Activated T-helper 17 cell treated with anti-CD3 and anti-CD28 coated beads, Interleukin-2, amount 50 U/mL, for 72 hours (primary cell): ENCODE measurements around the gene PYGO1. TPM values are rescaled to one million over a fixed set of nuclear protein-coding genes. Genes with fewer than 3 reads are reported as not detected.

Source experiments
- ATAC-seq: fragments of 150-1000 bp; cut with Tn5 transposase; replicated peaks from 2 replicates; pipeline ENCODE4 v1.10.0; 2021; ENCODE audit warnings: mild to moderate bottlenecking, moderate library complexity
- H3K27ac Mint-ChIP-seq: one replicate; pipeline ENCODE4 v1.8.0; 2022; ENCODE audit warnings: mixed read lengths
- H3K27me3 Mint-ChIP-seq: one replicate; pipeline ENCODE4 v1.8.0; 2022; ENCODE audit warnings: mixed read lengths
- H3K36me3 Mint-ChIP-seq: one replicate; pipeline ENCODE4 v1.8.0; 2022; ENCODE audit warnings: low read depth, mild to moderate bottlenecking, mixed read lengths
- H3K4me1 Mint-ChIP-seq: one replicate; pipeline ENCODE4 v1.8.0; 2022; ENCODE audit warnings: mixed read lengths
- H3K4me3 Mint-ChIP-seq: one replicate; pipeline ENCODE4 v1.8.0; 2022; ENCODE audit warnings: mild to moderate bottlenecking, mixed read lengths
- H3K9me3 Mint-ChIP-seq: one replicate; pipeline ENCODE4 v1.8.0; 2022; ENCODE audit warnings: mixed read lengths
- total RNA-seq, 2 donors: library from RNA; stranded (reverse); gene quantifications; one replicate each; pipeline ENCODE4 v1.2.3, GENCODE V29; 2022

Gene PYGO1
- total RNA-seq, 2 donors from 2014 or later: not detected

- H3K27me3 Mint-ChIP-seq: peaks cover 20% of the 10 kb centered on the region
- no peak overlapping the region for H3K27ac Mint-ChIP-seq
- no peak overlapping the region for H3K4me3 Mint-ChIP-seq
- ATAC-seq: no peak
- H3K4me1 Mint-ChIP-seq: no peaks in the 10 kb centered on the region
- peaks cover 4% of the 10 kb centered on the region for H3K36me3 Mint-ChIP-seq
- no peaks in the 10 kb centered on the region for H3K9me3 Mint-ChIP-seq
Measured at GRCh38 chr15:55590788-55591187, 2.6 kb upstream of the PYGO1 start.

DNA sequence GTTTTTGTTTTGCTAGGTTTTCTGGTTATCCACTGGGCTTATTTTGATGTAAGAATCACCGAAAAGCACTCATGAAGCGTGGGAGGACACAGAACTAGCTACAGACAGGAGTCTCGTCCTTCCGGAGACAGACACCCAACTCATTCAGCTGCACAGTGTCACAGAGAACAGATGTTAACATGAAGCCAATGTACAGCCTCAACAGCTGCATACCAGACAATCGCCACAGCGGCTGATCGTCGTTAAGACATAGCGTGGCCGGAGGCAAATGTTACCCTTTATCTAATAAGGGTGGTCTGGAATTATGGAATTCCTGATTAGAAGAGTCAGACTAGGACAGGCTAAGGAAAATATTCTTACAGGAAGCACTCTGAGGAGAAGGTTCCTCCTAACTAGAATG, 1.1 kb upstream of the PYGO1 start:
- Mint-ChIP-seq H3K27me3 (peaks cover 18% of the 10 kb centered on the region), H3K27ac (no peak overlapping the region)

GRCh38 chr15:55588815-55589115, 620 bp upstream of the PYGO1 start:
- H3K4me1 Mint-ChIP-seq: no peaks in the 10 kb centered on the region
- no peaks in the 10 kb centered on the region for H3K9me3 Mint-ChIP-seq
- H3K27me3 Mint-ChIP-seq: peaks cover 21% of the 10 kb centered on the region
- no peak for ATAC-seq
- no peak overlapping the region for H3K27ac Mint-ChIP-seq
- H3K4me3 Mint-ChIP-seq: peak overlapping the region; percentile 61
- peaks cover 4% of the 10 kb centered on the region for H3K36me3 Mint-ChIP-seq

More for the DNA sequence above, 1.1 kb upstream of the PYGO1 start:
- H3K4me1 Mint-ChIP-seq: no peaks in the 10 kb centered on the region
- H3K9me3 Mint-ChIP-seq: no peaks in the 10 kb centered on the region
- peaks cover 4% of the 10 kb centered on the region for H3K36me3 Mint-ChIP-seq
- ATAC-seq: no peak
- H3K4me3 Mint-ChIP-seq: peak overlapping the region; percentile 61

DNA sequence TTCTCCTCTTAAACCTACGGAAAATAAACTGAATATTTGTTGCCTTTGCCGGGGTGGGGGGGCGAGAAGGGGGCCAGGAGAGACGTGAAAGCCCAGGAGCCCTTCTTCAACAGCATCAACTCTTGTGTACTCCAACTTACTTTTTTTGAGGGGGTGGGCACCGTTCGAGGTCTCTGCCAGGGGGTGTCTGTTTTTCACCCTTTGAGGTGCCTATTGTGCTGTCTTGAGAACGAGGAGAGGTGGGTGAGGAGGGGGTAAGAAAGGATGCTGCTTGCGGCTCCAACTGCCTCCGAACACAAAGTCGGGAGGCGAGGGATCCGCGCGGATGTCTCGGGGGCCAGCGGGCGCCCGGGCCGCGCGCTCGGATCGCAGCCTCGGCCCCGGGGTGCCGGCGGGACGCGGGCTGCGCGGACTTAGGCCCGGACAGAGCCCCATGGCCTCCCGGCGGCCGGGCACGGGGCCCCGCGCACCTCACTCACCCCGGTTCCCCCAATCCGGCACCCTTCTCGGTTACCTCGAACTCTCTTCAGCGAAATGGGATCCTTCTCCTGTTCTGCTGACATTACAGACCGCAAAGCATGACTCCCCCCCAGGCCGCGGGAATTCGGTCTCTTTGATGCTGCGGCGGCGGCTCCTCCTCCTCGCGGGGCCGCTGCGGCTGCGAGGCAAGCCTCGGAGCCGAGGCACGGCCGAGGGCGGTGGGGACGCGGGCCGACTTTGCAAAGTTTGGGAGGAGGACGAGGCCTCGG, 650 bp downstream of the PYGO1 start:
- H3K27me3 Mint-ChIP-seq: peaks cover 34% of the 10 kb centered on the region
- H3K9me3 Mint-ChIP-seq: no peaks in the 10 kb centered on the region
- H3K4me1 Mint-ChIP-seq: no peaks in the 10 kb centered on the region
- no peak overlapping the region for H3K4me3 Mint-ChIP-seq
- peak; percentile 18 for ATAC-seq
- peaks cover 4% of the 10 kb centered on the region for H3K36me3 Mint-ChIP-seq
- H3K27ac Mint-ChIP-seq: no peak overlapping the region

DNA sequence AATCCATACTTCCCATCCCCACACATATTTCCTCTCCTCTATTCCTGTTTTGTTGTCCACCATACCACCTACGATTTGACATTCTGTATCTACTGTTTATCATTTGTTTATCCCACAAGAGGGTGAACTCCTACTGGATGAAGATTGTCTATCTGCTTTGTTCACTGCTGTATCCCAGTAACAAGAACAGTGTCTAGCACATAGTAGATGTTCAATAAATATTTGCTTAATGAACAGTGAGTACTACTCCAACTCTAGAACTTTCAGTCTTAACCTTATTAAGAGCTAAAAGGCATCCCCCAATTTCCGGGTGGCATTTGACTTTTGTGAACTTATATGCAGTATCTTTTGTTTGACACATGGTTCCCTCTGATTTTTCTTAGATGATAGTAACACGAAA, 1.3 kb downstream of the PYGO1 start:
- H3K27ac Mint-ChIP-seq: no peak overlapping the region
- peaks cover 4% of the 10 kb centered on the region for H3K36me3 Mint-ChIP-seq
- no peak overlapping the region for H3K4me3 Mint-ChIP-seq
- no peak for ATAC-seq
- no peaks in the 10 kb centered on the region for H3K4me1 Mint-ChIP-seq
- H3K9me3 Mint-ChIP-seq: no peaks in the 10 kb centered on the region
- peaks cover 36% of the 10 kb centered on the region for H3K27me3 Mint-ChIP-seq

- H3K4me1 Mint-ChIP-seq: no peaks in the 10 kb centered on the region
- H3K9me3 Mint-ChIP-seq: no peaks in the 10 kb centered on the region
- ATAC-seq: no peak
- H3K27ac Mint-ChIP-seq: no peak overlapping the region
- H3K4me3 Mint-ChIP-seq: no peak overlapping the region
- peaks cover 20% of the 10 kb centered on the region for H3K27me3 Mint-ChIP-seq
- no peaks in the 10 kb centered on the region for H3K36me3 Mint-ChIP-seq
Measured at GRCh38 chr15:55576943-55577342, 11.2 kb downstream of the PYGO1 start.

DNA sequence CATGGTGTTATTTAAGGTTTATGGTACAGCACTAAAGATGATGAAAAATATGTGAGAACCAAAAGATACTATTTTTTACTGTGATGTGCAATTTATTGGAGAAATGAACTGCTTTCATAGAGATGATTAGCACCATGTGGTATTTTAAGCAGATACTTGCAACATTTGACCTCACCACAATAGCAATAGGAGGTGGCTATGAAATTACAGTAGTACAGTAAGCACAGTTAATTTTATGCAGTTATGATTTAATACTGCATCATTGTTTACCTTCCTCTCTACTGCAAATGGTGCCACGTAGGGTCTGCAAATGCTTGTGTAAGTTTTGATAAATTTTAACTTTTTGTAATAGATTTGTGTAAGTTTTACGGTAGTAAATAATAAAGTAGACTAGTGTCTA, 14.0 kb downstream of the PYGO1 start:
- H3K4me1 Mint-ChIP-seq: no peaks in the 10 kb centered on the region
- H3K36me3 Mint-ChIP-seq: no peaks in the 10 kb centered on the region
- H3K27ac Mint-ChIP-seq: no peak overlapping the region
- H3K27me3 Mint-ChIP-seq: peaks cover 18% of the 10 kb centered on the region
- H3K9me3 Mint-ChIP-seq: peaks cover 4% of the 10 kb centered on the region
- ATAC-seq: no peak
- H3K4me3 Mint-ChIP-seq: no peak overlapping the region

DNA sequence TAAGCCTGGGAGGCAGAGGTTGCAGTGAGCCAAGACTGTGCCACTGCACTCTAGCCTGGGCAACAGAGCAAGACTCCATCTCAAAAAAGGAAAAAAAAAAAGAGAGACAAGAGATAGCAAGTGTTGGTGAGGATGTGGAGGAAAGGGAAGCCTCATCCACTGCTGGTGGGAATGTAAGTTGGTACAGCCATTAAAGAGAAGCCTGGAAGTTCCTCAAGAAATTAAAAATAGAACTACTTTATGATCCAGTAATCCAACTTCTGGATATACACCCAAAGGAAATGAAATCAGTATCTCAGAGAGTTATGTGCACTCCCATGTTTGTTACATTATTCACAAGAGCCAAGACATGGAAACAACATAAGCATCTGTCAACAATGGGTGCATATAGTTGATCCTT, 14.9 kb downstream of the PYGO1 start:
- Mint-ChIP-seq H3K4me3 (no peak overlapping the region), H3K9me3 (peaks cover 4% of the 10 kb centered on the region), H3K27ac (no peak overlapping the region), H3K4me1 (no peaks in the 10 kb centered on the region), H3K27me3 (peaks cover 18% of the 10 kb centered on the region), H3K36me3 (no peaks in the 10 kb centered on the region)
- no peak for ATAC-seq

GRCh38 chr15:55564347-55565145, 23.6 kb downstream of the PYGO1 start:
- Mint-ChIP-seq H3K27me3 (peaks cover 8% of the 10 kb centered on the region), H3K27ac (no peak overlapping the region), H3K4me3 (no peak overlapping the region), H3K4me1 (no peaks in the 10 kb centered on the region), H3K9me3 (no peaks in the 10 kb centered on the region), H3K36me3 (no peaks in the 10 kb centered on the region)
- ATAC-seq: no peak

GRCh38 chr15:55562601-55563000, 25.5 kb downstream of the PYGO1 start:
- Mint-ChIP-seq H3K36me3 (no peaks in the 10 kb centered on the region), H3K9me3 (no peaks in the 10 kb centered on the region), H3K4me1 (no peaks in the 10 kb centered on the region), H3K27ac (no peak overlapping the region), H3K27me3 (peaks cover 8% of the 10 kb centered on the region), H3K4me3 (no peak overlapping the region)
- no peak for ATAC-seq

GRCh38 chr15:55555089-55555488, 33.1 kb downstream of the PYGO1 start:
- no peak for ATAC-seq
- H3K27ac Mint-ChIP-seq: no peak overlapping the region
- no peaks in the 10 kb centered on the region for H3K36me3 Mint-ChIP-seq
- H3K9me3 Mint-ChIP-seq: peaks cover 16% of the 10 kb centered on the region
- no peaks in the 10 kb centered on the region for H3K4me1 Mint-ChIP-seq
- no peak overlapping the region for H3K4me3 Mint-ChIP-seq
- H3K27me3 Mint-ChIP-seq: peaks cover 22% of the 10 kb centered on the region

DNA sequence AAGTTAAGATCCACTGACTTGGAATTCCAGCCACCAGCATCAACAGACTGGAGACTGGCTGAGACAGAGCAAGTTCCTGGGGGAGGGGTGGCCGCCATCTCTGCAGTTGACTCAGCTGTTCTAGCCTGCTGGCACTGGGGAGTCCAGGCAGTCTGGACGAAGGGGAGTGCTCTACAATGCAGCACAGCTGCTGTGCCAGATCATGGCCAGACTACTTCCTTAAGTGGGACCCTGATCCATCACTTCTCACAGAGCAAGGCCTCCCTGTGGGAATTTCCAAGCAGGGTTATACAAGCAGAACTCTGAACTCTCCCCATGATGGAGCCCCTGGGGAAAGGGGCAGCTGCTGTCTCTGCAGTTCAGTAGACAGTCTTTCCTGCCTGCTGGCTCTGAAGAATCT, 35.2 kb downstream of the PYGO1 start:
- Mint-ChIP-seq H3K9me3 (peaks cover 16% of the 10 kb centered on the region), H3K36me3 (no peaks in the 10 kb centered on the region), H3K27ac (no peak overlapping the region), H3K4me1 (no peaks in the 10 kb centered on the region), H3K4me3 (no peak overlapping the region), H3K27me3 (peaks cover 23% of the 10 kb centered on the region)
- ATAC-seq: no peak

DNA sequence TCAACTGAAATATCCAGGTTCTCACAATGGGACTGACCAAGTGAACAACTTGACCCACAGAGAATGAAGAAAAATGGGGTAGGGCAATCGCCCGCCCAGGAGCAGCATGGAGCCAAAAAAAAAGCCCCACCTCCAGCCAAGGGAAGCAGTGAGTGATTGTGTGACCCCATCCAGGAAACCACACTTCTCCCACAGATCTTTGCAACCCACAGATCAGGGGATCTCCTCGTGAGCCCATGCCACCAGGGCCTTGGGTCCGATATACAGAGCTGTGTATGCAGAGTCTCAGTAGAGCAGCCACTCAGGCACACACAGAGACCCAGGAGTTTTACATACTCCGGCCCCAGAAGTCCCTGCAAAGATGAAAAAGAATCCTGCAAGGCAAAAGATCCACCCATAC, 35.7 kb downstream of the PYGO1 start:
- Mint-ChIP-seq H3K36me3 (no peaks in the 10 kb centered on the region), H3K27ac (no peak overlapping the region), H3K9me3 (peaks cover 16% of the 10 kb centered on the region), H3K27me3 (peaks cover 23% of the 10 kb centered on the region), H3K4me3 (no peak overlapping the region), H3K4me1 (no peaks in the 10 kb centered on the region)
- no peak for ATAC-seq

- H3K27ac Mint-ChIP-seq: no peak overlapping the region
- peaks cover 12% of the 10 kb centered on the region for H3K27me3 Mint-ChIP-seq
- peaks cover under 1% of the 10 kb centered on the region for H3K9me3 Mint-ChIP-seq
- ATAC-seq: no peak
- H3K36me3 Mint-ChIP-seq: no peaks in the 10 kb centered on the region
- H3K4me3 Mint-ChIP-seq: no peak overlapping the region
- no peaks in the 10 kb centered on the region for H3K4me1 Mint-ChIP-seq
Measured at GRCh38 chr15:55549305-55549704, 38.8 kb downstream of the PYGO1 start.

- no peaks in the 10 kb centered on the region for H3K9me3 Mint-ChIP-seq
- ATAC-seq: no peak
- no peak overlapping the region for H3K27ac Mint-ChIP-seq
- H3K4me1 Mint-ChIP-seq: no peaks in the 10 kb centered on the region
- peaks cover 15% of the 10 kb centered on the region for H3K27me3 Mint-ChIP-seq
- H3K4me3 Mint-ChIP-seq: no peak overlapping the region
- H3K36me3 Mint-ChIP-seq: no peaks in the 10 kb centered on the region
Measured at GRCh38 chr15:55546718-55547117, 41.4 kb downstream of the PYGO1 start.
